HepG2 (cell line): ENCODE results near the gene PATZ1. TPM values are rescaled to one million over a fixed set of nuclear protein-coding genes. Genes with fewer than 3 reads are reported as not detected.

Source experiments
- ATAC-seq: fragments of 200-7000 bp; cut with Tn5 transposase; 3 replicates; pipeline ENCODE4 v1.9.1; 2020; ENCODE audit warnings: mild to moderate bottlenecking, moderate library complexity
- BruUV-seq: library from RNA; stranded (reverse); fragments of 400-500 nt; replicated peaks from 2 replicates; lab custom pipeline; 2021; lab: Mats Ljungman, UMichigan
- CTCF ChIA-PET: fragments of 300-600 bp; formaldehyde crosslinking; extraction: SDS; loops from one replicate; lab custom pipeline; 2021; ENCODE audit warnings: low total read pairs, inconsistent platforms, low intra/inter-chr PET ratio; lab: Yijun Ruan, JAX
- POLR2A ChIA-PET: fragments of 350-600 bp; sonication (Branson Sonifier 250); formaldehyde crosslinking; loops from one replicate; lab custom pipeline; 2020; ENCODE audit warnings: antibody characterized with exemption, inconsistent platforms; lab: Yijun Ruan, JAX
- DNase-seq: peaks from one replicate; pipeline ENCODE4 v3.0.0-alpha.2; 2015; ENCODE audit warnings: low spot score
- FAIRE-seq: peaks from 3 replicates; lab custom pipeline; 2011; peaks lifted over from hg19 to GRCh38; lab: Jason Lieb, UNC
- H2AFZ ChIP-seq: one replicate; pipeline ENCODE4 v1.6.1; 2011; ENCODE audit warnings: low read length, inconsistent platforms
- H3K27ac ChIP-seq: fragments of 300-600 bp; 3 replicates; pipeline ENCODE4 v1.8.0; 2011; ENCODE audit warnings: mixed run types, mild to moderate bottlenecking, mixed read lengths, low read length, inconsistent platforms; ENCODE audit not compliant: insufficient read depth; ENCODE audit errors: extremely low read length
- H3K27me3 ChIP-seq, 2 experiments: fragments of 200-600 bp in 1 of 2; 2 replicates in 1 of 2; 3 replicates in 1 of 2; pipeline versions ENCODE4 v1.6.0 to v1.8.0; 2011; ENCODE audit warnings: low read length in 2 of 2, mild to moderate bottlenecking in 2 of 2, moderate library complexity in 2 of 2, inconsistent platforms in 1 of 2; ENCODE audit not compliant: insufficient read depth in 2 of 2, control insufficient read depth in 1 of 2
- H3K36me3 ChIP-seq, 2 experiments: fragments of 200-600 bp in 1 of 2; replicated peaks in 1 of 2; 2 replicates in 1 of 2; 3 replicates in 1 of 2; pipeline versions ENCODE4 v1.5.1 to v1.8.0; 2011; ENCODE audit warnings: low read length in 2 of 2, inconsistent platforms in 1 of 2; ENCODE audit not compliant: insufficient read depth in 2 of 2, control insufficient read depth in 1 of 2
- H3K4me1 ChIP-seq: 2 replicates; pipeline ENCODE4 v1.5.1; 2012; ENCODE audit warnings: low read length, inconsistent platforms; ENCODE audit not compliant: insufficient read depth
- H3K4me2 ChIP-seq: 2 replicates; pipeline ENCODE4 v1.6.0; 2011; ENCODE audit warnings: low read depth, low read length, inconsistent platforms
- H3K4me3 ChIP-seq, 3 experiments: fragments of 200-600 bp in 1 of 3; sonication (generic), shearing (Covaris generic) in 1 of 3; replicated peaks in 1 of 3; 2 replicates each; pipeline ENCODE4 v1.5.1; 2011 to 2016; ENCODE audit warnings: low read length in 3 of 3, inconsistent platforms in 2 of 3, low read depth in 2 of 3, mild to moderate bottlenecking in 2 of 3, control low read depth in 1 of 3, mixed read lengths in 1 of 3; ENCODE audit not compliant: insufficient read depth in 1 of 3
- H3K79me2 ChIP-seq: one replicate; pipeline ENCODE4 v1.6.1; 2011; ENCODE audit warnings: low read length, inconsistent platforms; ENCODE audit not compliant: insufficient read depth
- H3K9ac ChIP-seq: 2 replicates; pipeline ENCODE4 v1.6.0; 2011; ENCODE audit warnings: mild to moderate bottlenecking, low read depth, low read length, inconsistent platforms; ENCODE audit not compliant: insufficient read depth
- H3K9me3 ChIP-seq: 2 replicates; pipeline ENCODE4 v1.5.1; 2012; ENCODE audit warnings: mild to moderate bottlenecking, low read length
- H4K20me1 ChIP-seq: 2 replicates; pipeline ENCODE4 v1.6.0; 2011; ENCODE audit warnings: inconsistent platforms, mild to moderate bottlenecking, low read length, moderate library complexity; ENCODE audit not compliant: insufficient read depth
- BCL6 ChIP-seq: IDR thresholded peaks from 2 replicates; pipeline ENCODE4 v1.6.1; 2016; ENCODE audit warnings: missing genetic modification reagents, missing compliant biosample characterization
- CERS6 ChIP-seq: sonication (generic); formaldehyde crosslinking; IDR thresholded peaks from 2 replicates; pipeline ENCODE4 v1.5.0; 2020; ENCODE audit warnings: missing genetic modification reagents
- DRAP1 ChIP-seq: IDR thresholded peaks from 2 replicates; pipeline ENCODE4 v1.6.1; 2016; ENCODE audit warnings: missing genetic modification reagents, missing compliant biosample characterization
- HNRNPLL ChIP-seq: fragments of 200-400 bp; formaldehyde crosslinking; IDR thresholded peaks from 2 replicates; pipeline ENCODE4 v1.6.1; 2017; ENCODE audit warnings: mild to moderate bottlenecking, low read depth, low read length; ENCODE audit not compliant: poor library complexity, severe bottlenecking
- IRX3 ChIP-seq: sonication (generic); formaldehyde crosslinking; IDR thresholded peaks from 2 replicates; pipeline ENCODE4 v1.8.1; 2023; ENCODE audit warnings: mild to moderate bottlenecking, low read depth, missing genetic modification reagents, borderline replicate concordance
- MZF1 ChIP-seq: sonication (generic); formaldehyde crosslinking; IDR thresholded peaks from 2 replicates; pipeline ENCODE4 v1.8.1; 2023; ENCODE audit warnings: mild to moderate bottlenecking, missing genetic modification reagents, borderline replicate concordance
- RFX3 ChIP-seq: IDR thresholded peaks from 2 replicates; pipeline ENCODE4 v1.6.1; 2016; ENCODE audit warnings: missing biosample characterization, missing genetic modification reagents
- SP1 ChIP-seq, 2 experiments: fragments of 450-650 bp in 1 of 2; sonication (generic) in 1 of 2; formaldehyde crosslinking in 1 of 2; IDR thresholded peaks; 2 replicates each; pipeline versions ENCODE4 v1.4.0 to v1.6.1; 2016 to 2020; ENCODE audit warnings: missing genetic modification reagents in 1 of 2
- TARDBP ChIP-seq: sonication (generic); formaldehyde crosslinking; IDR thresholded peaks from 2 replicates; pipeline ENCODE4 v1.8.0; 2022; ENCODE audit warnings: mild to moderate bottlenecking, missing genetic modification reagents
- TOE1 ChIP-seq: sonication (generic); formaldehyde crosslinking; IDR thresholded peaks from 2 replicates; pipeline ENCODE4 v1.4.0; 2020; ENCODE audit warnings: mild to moderate bottlenecking, missing genetic modification reagents
- ZBTB20 ChIP-seq: sonication (generic); formaldehyde crosslinking; IDR thresholded peaks from 2 replicates; pipeline ENCODE4 v1.8.1; 2023; ENCODE audit warnings: missing genetic modification reagents, low read depth, mild to moderate bottlenecking, borderline replicate concordance
- ZFP91 ChIP-seq: sonication (generic); formaldehyde crosslinking; IDR thresholded peaks from 2 replicates; pipeline ENCODE4 v1.9.0; 2022; ENCODE audit warnings: missing genetic modification reagents, mild to moderate bottlenecking, borderline replicate concordance
- ZNF263 ChIP-seq: sonication (generic); formaldehyde crosslinking; IDR thresholded peaks from 2 replicates; pipeline ENCODE4 v1.4.0; 2020; ENCODE audit warnings: missing genetic modification reagents
- ZNF430 ChIP-seq: sonication (generic); formaldehyde crosslinking; IDR thresholded peaks from 2 replicates; pipeline ENCODE4 v1.9.0; 2021; ENCODE audit warnings: mild to moderate bottlenecking, missing genetic modification reagents
- ZNF546 ChIP-seq: sonication (generic); formaldehyde crosslinking; conservative IDR thresholded peaks from 2 replicates; pipeline ENCODE4 v1.8.1; 2023; ENCODE audit warnings: mild to moderate bottlenecking, missing genetic modification reagents
- ZNF552 ChIP-seq: sonication (generic); formaldehyde crosslinking; IDR thresholded peaks from 2 replicates; pipeline ENCODE4 v1.9.0; 2022; ENCODE audit warnings: missing genetic modification reagents, mild to moderate bottlenecking, borderline replicate concordance
- ZNF678 ChIP-seq: sonication (generic); formaldehyde crosslinking; IDR thresholded peaks from 2 replicates; pipeline ENCODE4 v1.4.0; 2020; ENCODE audit warnings: mild to moderate bottlenecking, missing genetic modification reagents
- ZNF800 ChIP-seq: sonication (generic); formaldehyde crosslinking; IDR thresholded peaks from 2 replicates; pipeline ENCODE4 v1.4.0; 2020; ENCODE audit warnings: missing genetic modification reagents
- WGBS: methylation state at CpG from one replicate; pipeline ENCODE4 v1.1.6; 2017; ENCODE audit warnings: low lambda C conversion rate; 5-methylcytosine and 5-hydroxymethylcytosine counted together
- in situ Hi-C: cut with HindIII; loops from 2 replicates; pipeline ENCODE4 v1.10.0; 2017; ENCODE audit warnings: low pct_unique_long_range_greater_than_20kb; ENCODE audit not compliant: extremely low pct_ligation_motif_present
- intact Hi-C: fragments of 100-400 bp; cut with micrococcal nuclease; formaldehyde crosslinking; loops from one replicate; pipeline ENCODE4 v1.10.0; 2022; ENCODE audit not compliant: unreplicated experiment
- polyA plus RNA-seq, 8 experiments: library from polyadenylated mRNA; depleted of rRNA in 3 of 8; stranded (reverse) in 7 of 8; unstranded in 1 of 8; fragments of >200 nt; fragmentation: Illumina TruSeq in 4 of 8; extraction: Trizol in 4 of 8; gene quantifications; 2 replicates each; pipeline versions ENCODE4 v1.2.1 to v1.2.3, GENCODE V29; 2011 to 2016; ENCODE audit warnings: low read depth in 4 of 8, missing spikeins in 1 of 8, mixed read lengths in 1 of 8; ENCODE audit not compliant: insufficient read depth in 1 of 8
- total RNA-seq, 5 experiments: library from RNA; depleted of rRNA; stranded (reverse); fragments of >200 nt; fragmentation: Illumina TruSeq; extraction: Trizol; gene quantifications; 2 replicates each; pipeline ENCODE4 v1.2.3, GENCODE V29; 2016; ENCODE audit warnings: low read depth in 1 of 5

Gene PATZ1
- total and polyA plus RNA-seq, 2 of the 13 experiments (the other 11 are each of a cell fraction or from before 2014, with no cell fraction given), result 24.9 to 30.5 TPM

- 27% methylated on average over 12 of the region's 19 CpGs for WGBS
- Histone ChIP-seq H3K4me3 (peak within 1 kb of the TSS; percentile 46 to 78 (median 51)), H4K20me1 (no peaks in the 10 kb centered on the region), H3K27ac (no peak within 1 kb of the TSS), H3K9me3 (no peaks in the 10 kb centered on the region), H3K4me1 (peaks cover 37% of the 10 kb centered on the region), H3K9ac (peak within 1 kb of the TSS; percentile 69), H2AFZ (no peak within 1 kb of the TSS), H3K36me3 (no peaks in the 10 kb centered on the region), H3K4me2 (peak within 1 kb of the TSS; percentile 100), H3K27me3 (no peaks in the 10 kb centered on the region), H3K79me2 (no peaks in the 10 kb centered on the region)
- BruUV-seq, result no TSS peak
- intact Hi-C loops, result loop anchor here (1.0 kb wide), 1 partner anchor 21 kb away; no protein-coding TSS in a partner anchor
- ATAC-seq (peak; percentile 78), FAIRE-seq (peak; percentile 90), DNase-seq (peak; percentile 77)
- in situ Hi-C loops, result no loop called here
- POLR2A ChIA-PET, result interaction anchor here (0.5 to 3.0 kb wide), 6 partner anchors 10 to 163 kb away, joined by 3 to 21 read pairs (median 4); partner anchors contain the start of gene PATZ1
- CTCF ChIA-PET, result interaction anchor here (1.1 kb wide), 1 partner anchor 21 kb away, joined by 3 read pairs; no protein-coding TSS in a partner anchor
- TF ChIP-seq ZNF430 (CRISPR knock-in tag) (0 out of 2 replicates have a peak, but pooled peaks have one; percentile 51), SP1 (IDR thresholded peaks at IDR 0.05) (no peak), SP1 (CRISPR knock-in tag; IDR thresholded peaks at IDR 0.05) (no peak), ZNF552 (CRISPR knock-in tag) (no peak), TOE1 (no peak), ZNF546 (no peak), ZBTB20 (peak; percentile 69; the same call in 1 of the 2 replicates), ZFP91 (peak; percentile 50; the same call in 1 of the 2 replicates), CERS6 (CRISPR knock-in tag) (no peak), HNRNPLL (no peak), MZF1 (CRISPR knock-in tag) (no peak), IRX3 (CRISPR knock-in tag) (0 out of 2 replicates have a peak, but pooled peaks have one; percentile 31), TARDBP (CRISPR knock-in tag) (peak; percentile 78; the same call in 1 of the 2 replicates), BCL6 (CRISPR knock-in tag) (peak; percentile 59), ZNF678 (CRISPR knock-in tag) (no peak), ZNF800 (CRISPR knock-in tag) (peak; percentile 57; the same call in 1 of the 2 replicates), ZNF263 (CRISPR knock-in tag) (no peak), RFX3 (no peak), DRAP1 (CRISPR knock-in tag) (peak; percentile 22; the same call in 1 of the 2 replicates)
These were observed 53.7 kb downstream of the PATZ1 start, which contains the start of gene PIK3IP1 for GRCh38 chr22:31292236-31292989. PIK3IP1 (minus strand) TSS chr22:31292488; CDS start chr22:31292344, 144 bp downstream.
